Stimulated activated CD4-positive, alpha-beta T cell treated with anti-CD3 and anti-CD28 coated beads, Interleukin-1b, Interleukin-23, amount 100 ng/mL, for 4 hours (primary cell): Measurements from ENCODE around the gene CCL5.

Experiments
- DNase-seq, 2 donors: peaks; one replicate each; pipeline ENCODE4 v3.0.0-alpha.2; 2020; ENCODE audit warnings: low read depth in 2 of 2

The CCL5 gene

DNA sequence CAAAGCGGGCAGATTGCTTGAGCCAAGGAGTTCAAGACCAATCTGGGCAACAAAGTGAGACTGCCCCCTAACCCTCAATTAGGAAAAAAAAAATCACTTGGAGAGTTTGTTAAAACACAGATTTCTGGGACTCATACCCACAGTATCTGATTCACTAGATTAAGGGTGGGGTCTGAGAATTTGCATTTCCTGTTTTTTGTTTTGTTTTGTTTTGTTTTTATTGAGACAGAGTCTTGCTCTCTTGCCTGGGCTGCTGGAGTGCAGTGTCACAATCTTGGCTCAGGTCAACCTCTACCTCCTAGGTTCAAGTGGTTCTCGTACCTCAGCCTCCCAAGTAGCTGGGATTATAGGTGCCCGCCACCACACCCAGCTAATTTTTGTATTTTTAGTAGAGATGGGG, 12.6 kb downstream of the CCL5 start:
- DNase-seq: no peak

DNA sequence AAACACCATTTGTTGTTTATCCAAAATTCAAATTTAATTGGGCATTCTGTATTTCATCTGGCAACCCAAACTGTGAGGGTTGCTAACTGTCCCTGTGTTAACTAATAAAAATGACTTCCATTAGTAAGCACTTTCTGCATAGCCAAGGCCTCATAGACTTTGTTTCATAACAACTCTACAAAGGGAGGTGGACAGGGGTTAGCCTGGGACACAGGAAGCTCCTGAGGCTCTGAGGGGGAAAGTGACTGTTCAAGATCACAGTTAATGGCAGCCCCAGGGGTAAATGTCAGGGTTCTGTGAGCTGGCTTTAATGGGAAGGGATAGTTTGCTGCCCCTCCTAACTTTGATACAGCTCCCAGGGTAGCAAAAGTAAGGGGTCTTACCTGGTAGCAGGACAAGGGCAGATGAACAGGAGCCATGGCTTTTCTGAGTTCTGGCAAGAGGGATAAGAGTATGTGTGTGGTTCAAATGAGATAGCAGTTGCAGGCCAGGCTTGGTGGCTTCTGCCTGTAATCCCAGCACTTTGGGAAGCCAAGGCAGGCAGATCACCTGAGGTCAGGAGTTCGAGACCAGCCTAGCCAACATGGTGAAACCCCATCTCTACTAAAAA, 13.7 kb downstream of the CCL5 start:
- DNase-seq: no peak

DNA sequence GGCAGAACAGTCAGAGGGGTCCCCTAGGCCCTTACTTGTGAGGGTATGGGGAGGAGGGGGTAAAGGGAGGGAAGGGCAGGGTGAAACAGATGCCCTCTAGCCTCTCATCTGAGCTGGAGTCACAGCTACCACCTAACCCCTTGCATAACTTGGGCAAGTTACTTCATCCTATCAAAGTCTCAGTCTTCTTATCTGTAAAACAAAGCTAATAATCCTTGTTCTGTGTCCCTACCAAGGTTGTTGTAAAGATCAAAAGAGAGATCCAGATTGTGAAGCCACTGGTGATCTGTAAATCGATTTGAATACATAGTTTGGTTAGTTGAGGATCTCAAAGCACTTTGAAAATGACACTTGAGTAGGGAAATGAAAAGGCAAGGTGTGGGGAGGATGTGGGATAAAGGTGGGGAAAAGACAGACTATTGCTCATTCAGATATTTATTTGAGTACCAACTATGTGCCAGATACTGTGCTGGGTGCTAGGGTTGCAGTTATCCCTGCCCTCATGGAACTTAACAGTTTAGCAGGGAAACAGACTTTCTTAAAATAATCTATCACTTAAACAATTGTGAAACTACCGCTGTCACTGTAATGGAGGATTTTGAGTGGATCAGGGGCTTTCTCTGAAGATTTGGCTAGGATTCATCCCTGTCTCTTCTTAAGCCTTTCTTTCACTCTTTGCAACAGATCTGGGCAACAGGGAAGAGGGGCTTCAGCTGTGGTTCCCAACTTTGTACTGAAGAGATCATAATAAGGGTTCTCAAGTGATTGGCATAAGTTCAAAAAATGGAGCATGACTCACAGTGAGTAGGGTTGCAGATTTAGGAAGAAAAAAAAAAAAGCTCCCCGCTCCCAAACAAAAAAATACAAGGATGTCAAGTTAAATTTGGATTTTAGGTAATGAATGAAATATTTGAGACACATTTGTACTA, 14.5 kb downstream of the CCL5 start:
- no peak for DNase-seq

DNA sequence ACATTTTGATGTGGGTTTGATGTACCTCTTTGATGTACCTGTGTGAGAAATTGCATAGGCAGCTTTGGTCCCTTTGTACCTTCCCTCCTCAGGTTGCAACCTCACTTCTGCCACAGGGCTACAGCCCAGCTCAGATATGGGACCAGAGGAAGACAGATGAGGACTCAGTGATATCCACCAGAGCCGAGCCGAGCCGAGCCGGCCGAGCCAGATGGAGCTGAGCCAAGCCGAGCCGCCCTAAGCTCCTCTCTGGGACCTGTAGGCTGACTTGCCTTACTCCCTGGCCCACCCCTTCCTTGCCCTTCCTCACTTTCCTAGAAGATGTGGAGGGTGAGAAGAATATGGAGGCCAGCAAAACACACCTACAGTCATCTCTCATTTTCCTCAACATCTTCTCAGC, 15.3 kb downstream of the CCL5 start:
- no peak for DNase-seq

DNA sequence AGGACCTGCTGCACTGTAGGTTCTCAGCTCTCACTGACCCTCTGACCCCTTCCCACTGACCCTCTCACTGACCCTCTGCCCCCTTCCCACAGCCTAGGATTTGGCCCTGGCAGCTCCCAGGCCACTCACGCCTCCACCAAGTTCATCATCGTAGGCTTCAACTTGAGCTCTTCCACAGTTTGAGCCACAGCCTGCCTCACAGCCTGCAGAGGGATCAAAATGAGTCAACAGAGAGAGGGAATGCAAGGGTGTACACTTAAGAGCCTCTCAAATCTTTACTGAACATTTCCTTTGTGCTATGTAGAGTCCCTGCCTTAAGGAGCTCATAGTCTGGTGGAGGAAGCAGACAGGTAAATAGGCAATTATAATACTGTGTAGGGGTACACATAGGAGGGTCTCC, 23.6 kb downstream of the CCL5 start:
- DNase-seq: no peak

DNA sequence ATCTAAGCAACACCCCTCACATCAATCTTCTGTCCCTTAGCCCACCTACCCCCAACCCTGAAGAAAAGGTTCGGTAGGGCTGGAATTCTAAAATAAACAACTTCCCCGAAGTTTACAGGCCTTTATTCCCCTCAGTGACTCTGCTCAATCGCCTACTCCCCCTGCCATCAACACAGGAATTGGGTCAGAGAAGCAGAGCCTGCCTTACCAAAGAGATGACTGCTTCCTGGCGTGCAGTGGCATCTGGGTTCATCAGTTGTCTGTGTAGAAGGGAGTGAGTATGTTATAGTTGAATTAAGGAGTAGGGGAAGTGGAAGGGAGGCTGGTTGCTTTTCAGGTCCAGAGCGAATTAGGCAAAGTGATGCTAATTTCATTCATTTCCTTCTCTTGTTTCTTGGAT, 24.2 kb downstream of the CCL5 start:
- DNase-seq: no peak

DNA sequence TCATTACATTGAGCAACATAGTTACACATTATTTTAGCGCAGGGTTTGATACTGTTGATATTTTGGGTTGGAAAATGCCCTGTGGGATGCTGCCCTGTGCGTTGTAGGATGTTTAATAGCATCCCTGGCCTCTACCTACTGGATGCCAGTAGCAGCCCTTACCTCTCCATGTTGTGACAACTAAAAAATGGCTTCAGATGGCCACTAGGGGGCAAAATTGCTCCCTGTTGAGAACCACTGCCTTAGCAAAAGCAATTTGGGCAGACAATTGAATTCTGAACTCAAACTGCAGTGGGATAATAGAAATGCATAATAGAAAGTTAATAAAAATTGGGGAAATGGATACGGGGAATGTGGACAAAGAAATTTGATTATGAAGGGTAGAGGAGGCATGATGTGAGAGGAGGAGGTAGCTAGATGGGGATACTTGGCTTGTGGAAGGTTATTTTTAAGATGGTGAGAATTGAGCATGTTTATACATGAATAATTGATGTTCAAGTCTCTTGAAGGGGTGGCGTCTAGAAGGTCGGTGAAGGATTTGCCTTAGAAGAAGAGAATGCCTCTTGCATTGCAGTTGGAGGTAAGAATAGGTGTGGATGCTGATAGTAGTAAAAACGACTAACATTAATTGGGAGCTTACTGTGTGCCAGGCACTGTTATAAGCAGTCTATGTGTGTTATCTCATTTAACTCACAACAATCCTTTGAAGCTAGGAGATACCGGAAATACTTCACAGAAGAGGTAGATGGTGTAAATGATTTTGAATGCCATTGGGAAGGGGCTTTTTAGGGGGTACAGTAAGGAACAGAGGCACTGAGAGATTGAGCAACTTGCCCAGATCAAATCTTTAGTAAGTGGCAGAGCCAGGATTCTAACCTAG, 30.5 kb downstream of the CCL5 start:
- DNase-seq: peak; percentile 7 to 36

DNA sequence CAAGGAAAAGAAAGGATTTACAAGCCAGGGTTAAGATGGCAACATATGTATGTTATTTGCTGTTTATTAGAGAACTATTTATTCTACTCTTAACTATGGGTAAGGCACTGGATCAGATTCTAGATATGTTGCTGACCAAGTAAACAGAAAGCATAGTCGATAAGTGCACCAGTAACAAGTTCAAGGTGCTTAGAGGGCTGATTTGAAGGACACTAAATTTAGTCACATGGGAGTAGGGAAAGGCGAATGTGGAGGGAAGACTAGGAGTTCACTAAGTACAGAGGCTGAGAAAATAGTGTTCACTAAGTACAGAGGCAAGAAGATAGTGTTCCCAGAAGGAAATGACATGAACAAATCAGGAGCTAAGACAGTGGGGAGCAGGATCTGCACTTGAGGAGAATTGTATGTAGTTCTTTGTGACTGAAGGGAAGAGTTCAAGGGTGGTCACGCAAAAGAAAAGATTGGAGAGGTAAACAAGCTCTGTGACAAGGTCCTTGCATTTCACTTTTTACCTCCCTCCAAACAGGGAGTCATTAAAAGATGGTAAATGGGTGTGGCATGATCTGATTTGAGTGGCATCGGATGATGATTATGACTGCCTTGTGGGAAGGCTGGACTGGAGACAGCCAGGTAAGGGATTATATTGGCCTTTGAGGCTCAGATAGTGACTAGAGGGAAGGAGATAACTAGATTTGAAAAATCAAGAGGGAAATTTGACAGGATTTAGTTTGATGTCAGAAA, 32.4 kb downstream of the CCL5 start:
- DNase-seq: no peak

DNA sequence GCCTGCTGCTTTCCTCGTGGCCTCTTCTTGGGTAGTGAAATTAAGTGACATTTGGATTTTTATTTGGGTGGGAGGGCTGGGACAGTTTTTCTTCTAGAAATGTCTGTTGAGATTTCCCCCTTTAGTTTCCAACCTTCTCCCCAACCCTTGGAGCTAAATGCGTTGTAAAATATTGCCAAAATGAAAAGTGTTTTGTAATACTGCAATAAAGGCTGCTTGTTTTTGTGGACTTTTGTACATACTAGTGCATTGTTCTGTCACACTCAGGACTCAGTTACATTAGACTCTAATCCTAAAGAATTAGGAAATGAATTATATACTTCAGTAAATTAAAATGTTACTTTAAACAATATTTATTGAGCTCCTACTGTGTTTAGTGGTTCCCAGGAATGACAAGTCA, 33.2 kb downstream of the CCL5 start:
- DNase-seq: no peak

DNA sequence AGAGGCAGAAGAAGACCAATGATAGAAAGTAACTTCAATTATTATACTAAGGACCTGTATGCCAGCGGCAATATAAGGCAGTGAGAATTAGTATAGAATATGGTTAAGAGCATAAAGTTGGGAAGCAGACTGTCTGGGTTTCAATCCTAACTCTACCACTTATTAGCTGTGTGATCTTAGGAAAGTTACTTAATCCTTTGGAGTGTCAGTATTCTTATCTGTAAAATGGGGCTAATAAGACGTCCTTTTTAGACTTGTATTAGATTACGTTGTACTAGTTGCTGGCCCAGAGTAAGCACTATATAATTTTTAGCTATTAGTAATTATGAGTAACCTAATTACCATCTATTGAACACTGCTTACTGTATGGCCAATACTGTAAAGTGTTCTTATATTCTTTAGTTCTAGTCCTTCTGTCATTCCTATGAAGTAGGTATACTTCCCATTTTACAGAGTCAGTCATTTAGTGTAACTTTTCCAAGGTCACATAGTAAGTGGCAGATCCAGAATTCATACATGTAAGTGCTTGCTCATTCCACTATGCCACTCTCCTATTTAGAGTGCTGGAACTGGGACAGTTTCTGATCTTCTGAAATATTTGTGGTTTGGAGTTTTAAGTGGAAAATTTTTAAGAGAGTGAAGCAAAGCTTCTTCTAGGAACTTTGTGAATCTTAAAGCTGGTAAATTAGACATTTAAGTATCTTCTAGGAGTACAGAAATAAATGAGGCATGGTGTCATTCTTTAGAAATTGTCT, 33.9 kb downstream of the CCL5 start:
- no peak for DNase-seq

DNA sequence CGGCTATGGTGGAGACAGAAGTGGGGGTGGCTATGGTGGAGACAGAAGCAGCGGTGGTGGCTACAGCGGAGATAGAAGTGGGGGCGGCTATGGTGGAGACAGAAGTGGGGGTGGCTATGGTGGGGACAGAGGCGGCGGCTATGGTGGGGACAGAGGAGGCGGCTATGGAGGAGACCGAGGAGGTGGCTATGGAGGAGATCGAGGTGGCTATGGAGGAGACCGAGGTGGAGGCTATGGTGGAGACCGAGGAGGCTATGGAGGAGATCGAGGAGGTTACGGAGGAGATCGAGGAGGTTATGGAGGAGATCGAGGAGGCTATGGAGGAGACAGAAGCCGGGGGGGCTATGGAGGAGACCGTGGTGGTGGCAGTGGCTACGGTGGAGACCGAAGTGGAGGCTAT, 35.6 kb downstream of the CCL5 start:
- no peak for DNase-seq

DNA sequence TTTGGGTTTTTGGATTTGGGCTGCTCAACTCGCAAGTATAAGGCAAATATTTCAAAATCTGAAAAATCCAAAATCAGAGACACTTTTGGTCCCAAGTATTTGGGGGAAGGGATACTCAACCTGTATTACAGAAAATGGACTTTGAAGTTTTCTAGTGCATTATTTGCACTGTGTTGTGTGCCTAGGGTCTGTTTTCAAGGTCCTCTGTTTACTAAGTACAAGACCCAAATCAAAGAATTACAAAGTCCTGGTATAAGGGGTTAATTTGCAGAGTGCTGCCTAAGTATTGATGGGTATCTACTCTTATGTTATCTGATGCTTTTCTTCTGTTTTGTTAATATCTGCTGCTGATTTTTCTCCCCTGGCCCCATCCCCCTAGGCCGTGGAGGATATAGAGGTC, 36.5 kb downstream of the CCL5 start:
- DNase-seq: no peak

DNA sequence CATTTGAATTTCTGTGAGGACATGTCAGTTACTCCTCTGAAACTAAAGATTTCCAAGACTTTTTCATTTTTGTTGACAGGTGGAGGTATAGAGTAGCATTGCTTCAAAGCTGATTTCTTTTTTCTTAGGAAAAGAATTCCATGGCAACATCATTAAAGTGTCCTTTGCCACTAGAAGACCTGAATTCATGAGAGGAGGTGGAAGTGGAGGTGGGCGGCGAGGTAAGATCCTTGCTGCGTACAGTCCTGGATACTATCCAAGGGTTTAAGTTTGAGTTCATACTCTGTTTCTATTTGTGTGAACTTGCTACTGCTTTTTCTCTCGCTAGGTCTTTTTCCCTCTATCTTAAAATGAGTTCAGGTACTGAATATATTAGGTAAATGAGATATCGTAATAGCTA, 37.9 kb downstream of the CCL5 start:
- no peak for DNase-seq

DNA sequence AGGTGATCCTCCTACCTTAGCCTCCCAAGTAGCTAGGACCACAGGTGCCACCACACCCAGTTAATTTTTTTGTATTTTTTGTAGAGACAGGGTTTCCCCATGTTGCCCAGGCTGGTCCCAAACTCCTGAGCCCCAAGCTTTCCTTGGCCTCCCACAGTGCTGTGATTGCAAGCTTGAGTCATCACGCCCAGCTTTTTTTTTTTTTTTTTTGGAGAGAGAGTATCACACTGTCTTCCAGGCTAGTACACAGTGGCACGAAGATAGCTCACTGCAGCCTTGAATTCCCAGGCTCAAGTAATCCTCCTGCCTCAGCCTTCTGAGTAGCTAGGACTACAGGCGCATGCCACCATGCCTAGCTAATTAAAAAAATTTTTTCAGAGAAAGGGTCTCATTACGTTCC, 38.7 kb downstream of the CCL5 start:
- no peak for DNase-seq

DNA sequence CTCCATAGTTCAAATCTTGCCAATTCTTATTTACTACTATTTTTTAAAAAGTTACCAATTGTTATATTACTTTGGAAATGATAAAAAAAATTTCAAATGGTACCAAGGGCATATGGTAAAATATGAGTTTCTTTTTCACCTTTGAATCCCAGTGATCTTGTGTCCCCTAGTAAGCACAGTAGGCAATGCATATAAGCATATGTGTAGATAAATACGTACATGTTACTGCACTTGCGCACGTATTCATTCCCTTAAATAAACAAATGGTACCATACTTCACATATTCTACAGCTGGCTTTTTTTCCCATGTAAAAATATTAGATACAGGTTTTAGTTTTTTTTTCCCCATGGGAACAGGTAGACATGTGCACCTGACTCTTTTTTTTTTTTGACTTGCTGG, 39.1 kb downstream of the CCL5 start:
- no peak for DNase-seq

DNA sequence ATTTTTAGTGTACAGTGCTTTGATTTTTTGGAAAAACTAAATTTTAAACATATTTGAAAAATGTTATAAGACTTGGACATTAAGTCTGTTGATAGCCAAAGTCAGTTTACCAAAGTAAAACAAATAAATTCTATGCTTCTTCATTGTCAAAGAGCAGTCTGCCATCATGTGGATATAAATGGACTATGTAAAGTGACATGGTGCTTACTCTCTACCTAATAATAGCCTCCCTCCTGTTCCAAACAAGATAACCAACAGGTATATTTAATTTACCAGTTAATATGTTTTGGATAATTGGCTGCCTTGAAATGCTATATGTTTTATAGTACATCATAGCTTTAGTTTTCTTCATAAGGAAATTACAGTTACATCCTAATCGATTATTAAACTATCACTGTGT, 55.0 kb downstream of the CCL5 start:
- DNase-seq: no peak
